Subcutaneous adipose tissue (tissue), 4 donors: Measurements from ENCODE around the gene MTUS2. TPM values are rescaled to one million over a fixed set of nuclear protein-coding genes. Genes with fewer than 3 reads are reported as not detected.

ENCODE experiments used
- total RNA-seq, 4 donors: library from RNA; depleted of rRNA; stranded (reverse); fragments of >200 nt; gene quantifications; one replicate each; pipeline ENCODE4 v1.1.0, GENCODE V29; 2016
- TF ChIP-seq, protein P1 (sequence below): fragments of 450-650 bp; IDR thresholded peaks from one replicate; pipeline ENCODE4 v1.5.1; 2016; ENCODE audit warnings: low read depth, mild to moderate bottlenecking, control low read depth, antibody characterized with exemption, moderate library complexity

MTUS2 gene
- total RNA-seq, 4 donors from 2014 or later: not detected

DNA sequence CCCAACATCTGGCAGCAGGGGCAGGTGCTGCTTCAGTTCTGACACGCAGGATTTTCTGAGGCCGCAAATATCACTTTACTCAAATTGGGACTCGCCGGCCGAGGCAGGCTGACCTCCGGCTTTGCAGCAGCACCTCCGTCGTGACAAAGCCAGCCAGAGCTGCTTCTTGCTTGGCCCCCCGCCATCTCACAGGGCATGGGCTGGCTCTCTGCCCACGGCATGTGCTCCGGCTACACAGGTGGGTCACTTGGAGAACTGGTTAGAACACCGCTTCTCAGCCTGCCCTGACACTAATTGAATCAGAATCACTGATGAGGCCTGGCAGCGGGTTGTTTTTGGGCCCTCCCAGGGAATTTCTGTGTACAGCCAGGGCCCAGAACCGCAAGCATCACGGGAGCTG, 663.1 kb downstream of the MTUS2 start:
- TF ChIP-seq, protein P1, sequence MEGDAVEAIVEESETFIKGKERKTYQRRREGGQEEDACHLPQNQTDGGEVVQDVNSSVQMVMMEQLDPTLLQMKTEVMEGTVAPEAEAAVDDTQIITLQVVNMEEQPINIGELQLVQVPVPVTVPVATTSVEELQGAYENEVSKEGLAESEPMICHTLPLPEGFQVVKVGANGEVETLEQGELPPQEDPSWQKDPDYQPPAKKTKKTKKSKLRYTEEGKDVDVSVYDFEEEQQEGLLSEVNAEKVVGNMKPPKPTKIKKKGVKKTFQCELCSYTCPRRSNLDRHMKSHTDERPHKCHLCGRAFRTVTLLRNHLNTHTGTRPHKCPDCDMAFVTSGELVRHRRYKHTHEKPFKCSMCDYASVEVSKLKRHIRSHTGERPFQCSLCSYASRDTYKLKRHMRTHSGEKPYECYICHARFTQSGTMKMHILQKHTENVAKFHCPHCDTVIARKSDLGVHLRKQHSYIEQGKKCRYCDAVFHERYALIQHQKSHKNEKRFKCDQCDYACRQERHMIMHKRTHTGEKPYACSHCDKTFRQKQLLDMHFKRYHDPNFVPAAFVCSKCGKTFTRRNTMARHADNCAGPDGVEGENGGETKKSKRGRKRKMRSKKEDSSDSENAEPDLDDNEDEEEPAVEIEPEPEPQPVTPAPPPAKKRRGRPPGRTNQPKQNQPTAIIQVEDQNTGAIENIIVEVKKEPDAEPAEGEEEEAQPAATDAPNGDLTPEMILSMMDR: no peak

DNA sequence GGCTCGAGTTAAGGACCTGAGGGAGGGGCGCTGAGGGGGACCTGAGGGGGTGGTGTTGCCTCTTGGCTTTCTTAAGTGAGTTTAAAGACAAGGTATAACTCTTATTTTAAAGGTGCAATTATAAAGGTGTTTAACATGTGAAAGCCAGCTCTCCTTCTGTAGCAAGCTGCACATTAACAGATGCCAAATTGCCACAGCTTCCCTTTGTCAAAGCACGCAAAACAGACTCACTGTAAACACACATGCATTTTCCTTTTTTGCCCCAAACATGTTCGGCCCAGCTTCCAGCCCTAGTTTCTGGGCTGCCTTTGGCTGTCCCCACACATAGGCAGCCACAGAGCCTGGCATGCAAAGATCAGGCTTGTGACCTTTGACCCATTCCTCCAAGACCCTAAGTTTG, 663.5 kb downstream of the MTUS2 start:
- TF ChIP-seq, protein P1: no peak

DNA sequence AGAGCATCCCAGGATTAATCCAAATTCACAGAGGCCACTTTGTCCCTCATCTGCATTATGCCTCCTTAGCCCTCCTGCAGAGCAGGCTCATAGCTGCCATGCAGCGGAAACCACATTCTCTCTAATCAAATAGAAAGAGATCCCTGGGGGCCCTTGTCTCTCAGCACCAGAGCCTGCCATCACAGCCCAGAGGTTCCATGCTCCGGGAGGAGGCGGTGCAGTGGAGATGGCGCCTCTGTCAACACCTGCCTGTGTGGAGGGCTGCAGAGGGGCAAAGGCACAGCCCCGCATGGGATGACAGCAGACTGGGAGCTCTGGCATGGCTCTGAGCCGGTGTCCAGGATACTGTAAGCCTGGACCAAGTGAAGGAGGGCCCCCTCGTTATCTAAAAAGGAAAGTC, 664.1 kb downstream of the MTUS2 start:
- TF ChIP-seq, protein P1: no peak

DNA sequence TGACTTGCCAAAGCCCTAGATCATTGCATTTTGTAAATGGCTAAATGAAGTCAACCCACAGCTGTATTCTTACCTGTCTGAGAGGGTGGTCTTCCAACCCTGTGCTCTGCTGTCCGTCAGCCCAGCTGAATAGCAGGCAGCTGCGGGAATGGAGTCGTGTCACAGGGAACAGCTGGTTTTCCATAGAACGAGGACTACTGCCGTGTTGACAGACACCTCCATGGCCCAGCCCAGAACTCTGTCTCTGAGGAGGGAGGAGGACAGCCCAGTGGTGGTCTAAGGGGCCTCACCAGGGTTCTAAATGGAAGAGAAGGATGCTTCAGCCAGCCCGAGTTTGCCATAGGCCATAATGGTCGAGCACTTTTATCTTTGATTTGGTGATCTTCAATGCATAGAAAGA, 664.7 kb downstream of the MTUS2 start:
- TF ChIP-seq, protein P1: no peak

DNA sequence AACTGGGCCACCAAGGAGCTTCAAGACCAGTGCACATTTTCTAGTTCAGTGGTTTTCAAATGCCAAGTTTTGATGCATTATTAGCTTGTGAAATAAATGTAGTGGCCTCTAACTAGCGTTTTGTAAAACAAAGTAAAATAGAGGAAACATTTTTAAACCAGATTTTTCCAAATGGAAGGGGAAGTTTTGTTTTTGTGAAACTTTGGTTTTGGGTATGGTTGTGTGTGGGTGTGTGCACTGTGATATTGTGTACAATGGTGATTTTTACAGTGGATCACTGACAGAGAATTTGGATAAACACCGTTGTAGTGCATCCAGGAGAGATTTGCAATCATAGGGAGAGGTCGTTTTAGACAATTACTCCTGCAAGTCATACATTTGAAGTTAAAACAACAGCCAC, 666.4 kb downstream of the MTUS2 start:
- TF ChIP-seq, protein P1: no peak

DNA sequence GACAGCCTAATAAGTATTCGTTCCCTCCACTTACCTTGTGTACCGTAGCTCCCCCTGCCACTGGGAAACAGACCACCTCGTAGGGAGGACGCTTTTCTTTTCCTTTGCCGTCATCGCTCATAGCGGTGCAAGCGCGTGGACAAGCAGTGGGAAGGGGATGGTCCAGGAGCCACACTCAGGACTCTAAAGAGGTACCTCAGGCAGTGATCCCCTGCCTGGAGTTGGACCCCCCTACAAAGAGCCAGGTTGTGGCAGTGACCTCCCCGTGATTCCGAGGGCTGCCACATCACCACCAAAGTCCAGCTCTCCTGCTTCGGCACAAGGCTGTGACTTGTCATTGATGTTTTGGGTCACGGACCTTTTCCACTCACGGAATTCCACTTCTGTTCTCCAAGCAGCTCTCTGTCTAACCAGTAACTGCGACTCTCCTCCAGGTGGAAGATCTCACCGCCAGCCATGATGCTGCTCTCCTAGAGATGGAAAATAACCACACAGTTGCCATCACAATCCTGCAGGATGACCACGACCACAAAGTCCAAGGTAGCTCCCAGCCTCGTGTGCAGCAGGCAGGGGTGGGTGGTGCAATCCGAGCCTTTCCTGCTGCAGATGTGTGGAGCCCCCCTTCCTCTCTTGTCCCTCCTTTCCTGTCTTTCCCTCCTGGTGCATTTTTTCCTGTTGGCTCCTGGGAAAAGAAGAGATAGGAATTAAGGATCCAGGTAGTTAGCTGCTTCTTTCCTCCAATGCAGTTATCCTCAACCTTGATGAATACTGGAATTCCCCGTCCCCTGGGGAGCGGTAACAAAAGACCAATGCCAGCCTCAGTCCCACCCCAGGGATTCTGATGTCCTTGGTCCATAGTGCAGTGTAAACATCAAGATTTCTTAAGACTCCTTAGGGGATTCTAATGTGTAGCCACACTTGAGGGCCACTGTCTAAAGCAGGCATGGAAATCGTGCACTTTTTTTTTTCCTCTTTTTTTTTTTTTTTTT, 667.6 kb downstream of the MTUS2 start:
- TF ChIP-seq, protein P1: no peak

DNA sequence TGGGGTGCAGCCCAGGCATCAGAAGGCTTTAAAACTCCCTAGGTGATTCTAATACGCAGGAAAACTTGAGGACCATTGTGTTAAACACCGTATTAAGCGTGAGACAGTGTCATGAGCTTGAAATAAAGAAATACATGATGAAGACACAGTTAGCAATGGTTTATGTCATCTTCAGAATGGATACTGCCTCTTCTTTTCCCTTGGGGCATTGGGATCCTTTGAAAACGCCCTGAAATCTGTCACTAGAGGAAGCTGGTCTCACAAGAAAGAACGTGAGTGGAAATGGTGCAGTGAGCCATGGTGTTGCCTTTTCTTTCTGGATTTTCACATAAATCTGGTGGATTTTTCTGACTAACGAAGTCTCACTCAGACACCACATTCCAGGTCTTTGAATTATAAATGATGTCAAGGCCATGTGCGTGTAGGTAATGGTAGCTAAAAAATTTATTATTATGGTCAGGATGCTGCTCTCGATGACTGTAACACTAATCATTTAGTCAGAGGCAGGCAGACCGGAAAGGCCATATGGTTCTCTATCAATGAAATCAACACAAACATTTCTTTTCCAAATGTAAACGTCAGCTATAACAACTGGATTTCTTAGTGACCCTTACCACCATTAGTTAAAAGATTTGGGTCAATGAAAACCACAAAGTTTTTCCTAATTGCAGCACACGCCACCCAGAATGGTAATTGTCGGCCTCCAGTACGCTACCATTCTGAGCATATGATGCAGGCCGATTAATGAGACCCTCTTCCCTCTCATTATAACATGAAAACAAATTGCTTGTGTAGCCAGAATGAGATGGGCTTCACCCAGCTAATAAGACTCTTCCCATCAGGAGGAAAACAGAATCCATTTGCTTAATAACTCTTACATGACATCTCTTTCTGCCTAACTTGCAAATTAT, 669.8 kb downstream of the MTUS2 start:
- TF ChIP-seq, protein P1: no peak
